Loucy (cell line): Measurements from ENCODE around the gene TNFSF4.

ENCODE experiments used
- CTCF ChIP-seq: fragments of 200-600 bp; sonication (generic); conservative IDR thresholded peaks from 2 replicates; pipeline ENCODE4 v1.5.1; 2014; ENCODE audit warnings: mild to moderate bottlenecking, antibody characterized with exemption, low read length
- EZH2phosphoT487 ChIP-seq: fragments of 200-600 bp; IDR thresholded peaks from 2 replicates; pipeline ENCODE4 v1.6.1; 2018; ENCODE audit warnings: antibody characterized with exemption, mild to moderate bottlenecking, moderate library complexity, borderline replicate concordance

GRCh38 chr1:173202424-173203145 is 4.5 kb downstream of the TNFSF4 start:
- TF ChIP-seq CTCF, result peak; percentile 82
- TF ChIP-seq EZH2phosphoT487, result no peak
